ENCODE results near the gene SFSWAP. TPM values are rescaled to one million over a fixed set of nuclear protein-coding genes. Genes with fewer than 3 reads are reported as not detected.
"Not testable (repeated sequence)": the region's sequence is repeated elsewhere in the genome, so short reads cannot be mapped to it uniquely, and the experiment has no call there.

Gene SFSWAP
- total and polyA plus RNA-seq, 10 donors: 19.5 to 74.4 (median 58.8) TPM

- peaks cover 0 to 4% (median 0%) of the 10 kb centered on the region in 8 donors for H3K9me3 ChIP-seq
- no peak for TF ChIP-seq POLR2AphosphoS5 (IDR thresholded peaks at IDR 0.05)
- no peak for TF ChIP-seq POLR2A (IDR thresholded peaks at IDR 0.05)
- TF ChIP-seq, protein P1, sequence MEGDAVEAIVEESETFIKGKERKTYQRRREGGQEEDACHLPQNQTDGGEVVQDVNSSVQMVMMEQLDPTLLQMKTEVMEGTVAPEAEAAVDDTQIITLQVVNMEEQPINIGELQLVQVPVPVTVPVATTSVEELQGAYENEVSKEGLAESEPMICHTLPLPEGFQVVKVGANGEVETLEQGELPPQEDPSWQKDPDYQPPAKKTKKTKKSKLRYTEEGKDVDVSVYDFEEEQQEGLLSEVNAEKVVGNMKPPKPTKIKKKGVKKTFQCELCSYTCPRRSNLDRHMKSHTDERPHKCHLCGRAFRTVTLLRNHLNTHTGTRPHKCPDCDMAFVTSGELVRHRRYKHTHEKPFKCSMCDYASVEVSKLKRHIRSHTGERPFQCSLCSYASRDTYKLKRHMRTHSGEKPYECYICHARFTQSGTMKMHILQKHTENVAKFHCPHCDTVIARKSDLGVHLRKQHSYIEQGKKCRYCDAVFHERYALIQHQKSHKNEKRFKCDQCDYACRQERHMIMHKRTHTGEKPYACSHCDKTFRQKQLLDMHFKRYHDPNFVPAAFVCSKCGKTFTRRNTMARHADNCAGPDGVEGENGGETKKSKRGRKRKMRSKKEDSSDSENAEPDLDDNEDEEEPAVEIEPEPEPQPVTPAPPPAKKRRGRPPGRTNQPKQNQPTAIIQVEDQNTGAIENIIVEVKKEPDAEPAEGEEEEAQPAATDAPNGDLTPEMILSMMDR (IDR thresholded peaks at IDR 0.05 in 8 of 11, conservative IDR thresholded peaks at IDR 0.05 in 3 of 11): no peak
- intact Hi-C loops (cut with DNase I; ENCODE audit: low total_unique reads): no loop called here
- peaks cover 0 to 42% (median 30%) of the 10 kb centered on the region in 6 donors for H3K36me3 ChIP-seq
- H3K27me3 ChIP-seq (replicated peaks in 1 of 7): no peaks in the 10 kb centered on the region
- no peak for DNase-seq
- no peak overlapping the region for H3K4me3 ChIP-seq
- no peak overlapping the region for H3K27ac ChIP-seq
- WGBS, 5 donors: 25 to 41% (median 34%) methylated on average over 11 of the region's 11 CpGs
- H3K4me1 ChIP-seq: peaks cover 0 to 23% (median 7%) of the 10 kb centered on the region in 6 donors
Observed at GRCh38 chr12:131803961-131804521, 93.2 kb downstream of the SFSWAP start.

DNA sequence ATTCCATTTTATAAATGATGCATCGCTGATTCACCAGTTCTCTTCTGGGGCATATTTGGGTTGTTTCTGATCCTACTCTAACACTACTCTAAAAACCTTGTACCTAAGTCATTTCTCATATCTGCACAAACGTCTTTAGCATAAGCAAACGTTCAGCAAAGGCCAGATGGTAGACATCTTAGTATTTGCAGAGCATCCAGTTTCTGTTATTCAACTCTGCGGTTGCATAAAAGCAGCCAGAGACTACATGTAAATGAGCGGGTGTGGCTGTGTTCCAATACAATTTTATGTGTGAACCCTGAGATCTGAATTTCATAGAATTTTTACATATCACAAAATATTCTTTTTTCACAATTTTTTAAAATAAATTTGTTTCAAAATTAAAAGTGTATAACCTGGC is 94.5 kb downstream of the SFSWAP start:
- peaks cover 0 to 29% (median 17%) of the 10 kb centered on the region in 6 donors for H3K36me3 ChIP-seq
- WGBS, 5 donors: 69 to 86% (median 82%) methylated on average over 5 of the region's 5 CpGs
- intact Hi-C loops (cut with DNase I; ENCODE audit: low total_unique reads): no loop called here

GRCh38 chr12:131806674-131807073 is 95.8 kb downstream of the SFSWAP start:
- H3K4me3 ChIP-seq: no peak overlapping the region
- H3K27ac ChIP-seq: no peak overlapping the region
- H3K4me1 ChIP-seq: peaks cover 0 to 11% (median 0%) of the 10 kb centered on the region in 6 donors
- H3K36me3 ChIP-seq: peaks cover 0 to 17% (median 13%) of the 10 kb centered on the region in 6 donors
- no peaks in the 10 kb centered on the region for H3K27me3 ChIP-seq (replicated peaks in 1 of 7)
- TF ChIP-seq POLR2AphosphoS5 (IDR thresholded peaks at IDR 0.05) (no peak), POLR2A (IDR thresholded peaks at IDR 0.05) (no peak)
- TF ChIP-seq, protein P1 (IDR thresholded peaks at IDR 0.05 in 8 of 11, conservative IDR thresholded peaks at IDR 0.05 in 3 of 11): no peak
- intact Hi-C loops (cut with DNase I; ENCODE audit: low total_unique reads): no loop called here
- WGBS, 5 donors: 69 to 81% (median 70%) methylated on average over 7 of the region's 7 CpGs
- H3K9me3 ChIP-seq: peaks cover 0 to 4% (median 0%) of the 10 kb centered on the region in 8 donors
- DNase-seq: peak; percentile 29

More for the DNA sequence above, 94.5 kb downstream of the SFSWAP start:
- no peak overlapping the region for H3K4me3 ChIP-seq
- DNase-seq: no peak
- TF ChIP-seq, protein P1 (IDR thresholded peaks at IDR 0.05 in 8 of 11, conservative IDR thresholded peaks at IDR 0.05 in 3 of 11): no peak
- TF ChIP-seq POLR2AphosphoS5 (IDR thresholded peaks at IDR 0.05): no peak
- no peak for TF ChIP-seq POLR2A (IDR thresholded peaks at IDR 0.05)
- peaks cover 0 to 4% (median 0%) of the 10 kb centered on the region in 8 donors for H3K9me3 ChIP-seq
- no peak overlapping the region for H3K27ac ChIP-seq
- H3K4me1 ChIP-seq: peaks cover 0 to 16% (median 3%) of the 10 kb centered on the region in 6 donors
- no peaks in the 10 kb centered on the region for H3K27me3 ChIP-seq (replicated peaks in 1 of 7)

GRCh38 chr12:131808744-131809371 is 98.0 kb downstream of the SFSWAP start:
- TF ChIP-seq POLR2A (IDR thresholded peaks at IDR 0.05): no peak
- TF ChIP-seq, protein P1 (IDR thresholded peaks at IDR 0.05 in 8 of 11, conservative IDR thresholded peaks at IDR 0.05 in 3 of 11): no peak
- TF ChIP-seq POLR2AphosphoS5 (IDR thresholded peaks at IDR 0.05): peak; percentile 45 to 69 (median 55)
- 53 to 94% (median 58%) methylated on average over 43 to 44 of the region's 44 CpGs for WGBS, 5 donors
- peak overlapping the region in 6 of 8 donors; percentile 1 to 63 (median 32) for H3K4me3 ChIP-seq
- H3K9me3 ChIP-seq: peaks cover 0 to 20% (median 13%) of the 10 kb centered on the region in 8 donors
- peaks cover 0 to 8% (median 0%) of the 10 kb centered on the region in 6 donors for H3K4me1 ChIP-seq
- no peaks in the 10 kb centered on the region for H3K27me3 ChIP-seq (replicated peaks in 1 of 7)
- intact Hi-C loops (cut with DNase I; ENCODE audit: low total_unique reads): no loop called here
- peak overlapping the region in 6 of 8 donors; percentile 32 to 87 (median 66) for H3K27ac ChIP-seq
- no peaks in the 10 kb centered on the region for H3K36me3 ChIP-seq
- DNase-seq: peak; percentile 95

DNA sequence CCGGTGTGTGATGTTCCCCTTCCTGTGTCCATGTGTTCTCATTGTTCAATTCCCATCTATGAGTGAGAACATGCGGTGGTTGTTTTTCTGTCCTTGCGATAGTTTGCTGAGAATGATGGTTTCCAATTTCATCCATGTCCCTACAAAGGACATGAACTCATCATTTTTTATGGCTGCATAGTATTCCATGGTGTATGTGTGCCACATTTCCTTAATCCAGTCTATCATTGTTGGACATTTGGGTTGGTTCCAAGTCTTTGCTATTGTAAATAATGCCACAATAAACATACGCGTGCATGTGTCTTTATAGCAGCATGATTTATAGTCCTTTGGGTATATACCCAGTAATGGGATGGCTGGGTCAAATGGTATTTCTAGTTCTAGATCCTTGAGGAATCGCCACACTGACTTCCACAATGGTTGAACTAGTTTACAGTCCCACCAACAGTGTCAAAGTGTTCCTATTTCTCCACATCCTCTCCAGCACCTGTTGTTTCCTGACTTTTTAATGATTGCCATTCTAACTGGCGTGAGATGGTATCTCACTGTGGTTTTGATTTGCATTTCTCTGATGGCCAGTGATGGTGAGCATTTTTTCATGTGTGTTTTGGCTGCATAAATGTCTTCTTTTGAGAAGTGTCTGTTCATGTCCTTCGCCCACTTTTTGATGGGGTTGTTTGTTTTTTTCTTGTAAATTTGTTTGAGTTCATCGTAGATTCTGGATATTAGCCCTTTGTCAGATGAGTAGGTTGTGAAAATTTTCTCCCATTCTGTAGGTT is 98.8 kb downstream of the SFSWAP start:
- H3K4me1 ChIP-seq; DNase-seq; H3K27ac ChIP-seq; H3K27me3 ChIP-seq (replicated peaks in 1 of 7); H3K36me3 ChIP-seq; intact Hi-C loops (cut with DNase I; ENCODE audit: low total_unique reads): not testable (repeated sequence)
- H3K4me3 ChIP-seq: peak overlapping the region in 2 of 8 donors; percentile 45 to 63
- H3K9me3 ChIP-seq: peaks cover 0 to 20% (median 14%) of the 10 kb centered on the region in 8 donors
- WGBS, 5 donors: 72 to 90% (median 83%) methylated on average over 6 to 9 of the region's 9 CpGs

All from spleen (tissue), 11 donors.